HG02885 (cell line): ENCODE measurements around the gene FAHD1.
"Not testable (repeated sequence)": the region's sequence is repeated elsewhere in the genome, so short reads cannot be mapped to it uniquely, and the experiment has no call there.

Experiments
- ATAC-seq: cut with Tn5 transposase; IDR thresholded peaks from one replicate; pipeline ENCODE4 v1.9.1; 2021; ENCODE audit warnings: mild to moderate bottlenecking; ENCODE audit not compliant: unreplicated experiment, poor library complexity

FAHD1 gene

DNA sequence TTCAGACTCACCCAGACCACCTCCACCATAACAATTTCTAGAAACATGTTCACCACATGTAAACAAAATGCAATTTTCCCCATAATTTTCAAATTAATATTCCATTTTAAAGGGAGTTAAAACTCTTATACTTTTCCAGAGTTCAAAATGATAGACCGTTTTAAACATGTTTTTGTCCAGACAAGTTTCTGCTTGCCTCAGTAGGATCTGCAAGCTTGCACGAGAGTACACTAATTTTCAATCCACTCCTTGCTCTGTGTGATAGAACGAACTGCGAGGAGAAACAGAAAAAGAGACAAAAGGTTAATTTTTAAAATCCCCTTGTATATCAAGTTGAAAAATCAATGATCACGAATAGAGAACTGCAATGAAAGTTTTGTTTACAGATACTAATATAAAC, 7.1 kb downstream of the FAHD1 start:
- ATAC-seq = no peak

DNA sequence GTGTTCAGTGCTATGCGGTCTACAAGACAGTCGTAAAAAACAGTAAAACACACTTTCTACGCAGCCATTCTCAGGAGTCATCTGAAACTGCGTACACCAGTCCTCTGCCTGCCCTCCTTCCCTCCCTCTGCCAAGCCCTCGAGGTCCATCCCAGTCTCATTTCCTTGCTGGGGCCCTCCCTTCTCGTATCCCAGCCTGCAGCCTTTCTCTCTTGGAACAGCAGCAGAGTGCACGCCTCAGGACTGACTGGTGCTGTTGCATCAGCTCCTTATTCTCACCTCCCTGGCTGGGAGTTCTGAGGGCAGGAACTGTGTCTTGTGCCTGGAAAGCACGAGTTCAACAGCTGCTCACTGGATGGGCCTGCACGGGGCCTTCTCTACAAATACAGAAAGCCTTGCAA, 12.5 kb downstream of the FAHD1 start:
- no peak for ATAC-seq

GRCh38 chr16:1845985-1846384, 19.0 kb downstream of the FAHD1 start:
- no peak for ATAC-seq

- no peak for ATAC-seq
Measured at GRCh38 chr16:1846416-1846815, 19.4 kb downstream of the FAHD1 start.

GRCh38 chr16:1850981-1851380, 24.0 kb downstream of the FAHD1 start:
- no peak for ATAC-seq

DNA sequence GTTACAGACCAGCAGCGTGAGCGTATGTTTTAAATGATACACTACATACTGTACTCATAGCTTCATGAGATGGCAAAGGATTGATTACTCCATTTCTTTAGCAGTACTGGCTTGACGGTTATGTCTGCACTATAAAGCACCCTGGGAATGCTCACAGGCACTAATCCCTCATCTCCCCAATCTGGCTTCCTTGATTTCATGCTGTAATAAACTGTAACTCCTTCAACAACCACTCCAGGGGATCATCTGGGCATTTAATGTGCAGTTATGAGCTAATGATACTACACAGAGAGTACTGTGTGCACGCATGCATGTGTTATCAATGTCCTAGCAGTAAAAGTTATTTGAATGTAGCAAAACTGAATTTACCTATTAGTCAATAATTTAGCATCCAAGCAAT, 24.8 kb downstream of the FAHD1 start:
- ATAC-seq = no peak

DNA sequence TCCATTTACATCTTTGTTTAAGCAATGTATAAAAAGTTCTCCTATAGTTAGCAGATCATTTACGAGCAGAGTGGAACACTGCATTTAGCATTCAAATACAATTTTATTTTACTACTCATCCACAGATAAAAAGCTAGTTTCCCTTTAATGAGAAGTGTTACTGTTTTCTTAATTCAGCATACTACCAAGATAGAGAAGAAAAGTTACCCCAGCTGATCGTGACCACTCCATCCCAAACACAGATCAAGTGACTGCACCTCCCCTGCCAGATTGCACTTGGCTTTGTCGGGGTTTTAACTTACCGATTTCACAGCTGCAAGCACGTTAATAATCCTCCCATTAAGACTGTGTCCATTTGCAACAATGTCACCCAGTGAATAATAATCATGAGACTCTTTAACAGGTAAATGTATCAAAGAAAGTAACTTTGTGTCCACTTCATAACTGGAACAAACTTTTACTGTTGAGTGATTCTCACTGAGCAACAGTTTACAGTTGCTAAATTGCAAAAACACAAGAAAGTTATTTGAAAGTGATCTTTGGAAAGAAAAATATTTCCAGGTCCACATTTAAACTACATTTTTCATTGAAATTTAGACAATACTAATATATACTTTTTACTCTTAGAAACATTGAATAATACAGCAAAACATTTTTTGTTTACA, 30.6 kb downstream of the FAHD1 start:
- ATAC-seq = no peak

DNA sequence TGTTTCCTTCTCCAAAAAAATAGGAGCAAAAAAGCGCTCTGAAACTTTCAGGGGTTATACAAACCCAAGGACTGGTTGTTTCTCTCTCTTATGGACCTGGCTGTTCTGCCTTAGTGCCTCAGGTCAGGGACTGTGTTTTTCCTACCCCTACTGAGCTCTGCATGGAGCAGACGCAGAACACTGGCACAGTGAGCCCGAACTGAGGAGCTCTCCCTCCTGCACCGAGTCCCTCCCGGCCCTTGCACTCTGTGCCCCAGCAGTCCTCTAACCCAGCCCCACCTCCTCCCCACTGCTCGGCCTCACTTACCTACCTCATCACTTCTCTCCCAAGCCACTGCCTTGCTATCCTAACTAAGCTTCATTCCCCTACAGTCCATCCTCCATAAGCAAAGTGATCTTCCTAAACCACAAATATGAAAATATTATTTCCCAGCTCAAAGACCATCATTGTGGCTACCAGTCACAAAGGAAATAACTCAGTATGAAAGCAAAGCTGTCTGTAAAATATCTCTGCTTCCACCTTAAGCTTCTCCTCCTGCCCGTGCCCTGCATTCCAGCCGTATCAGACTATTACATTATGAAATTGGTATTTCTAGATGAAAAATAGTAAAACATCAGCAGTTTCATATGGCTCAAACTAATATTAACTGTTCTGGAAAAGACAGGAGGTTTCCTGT, 31.3 kb downstream of the FAHD1 start:
- no peak for ATAC-seq

DNA sequence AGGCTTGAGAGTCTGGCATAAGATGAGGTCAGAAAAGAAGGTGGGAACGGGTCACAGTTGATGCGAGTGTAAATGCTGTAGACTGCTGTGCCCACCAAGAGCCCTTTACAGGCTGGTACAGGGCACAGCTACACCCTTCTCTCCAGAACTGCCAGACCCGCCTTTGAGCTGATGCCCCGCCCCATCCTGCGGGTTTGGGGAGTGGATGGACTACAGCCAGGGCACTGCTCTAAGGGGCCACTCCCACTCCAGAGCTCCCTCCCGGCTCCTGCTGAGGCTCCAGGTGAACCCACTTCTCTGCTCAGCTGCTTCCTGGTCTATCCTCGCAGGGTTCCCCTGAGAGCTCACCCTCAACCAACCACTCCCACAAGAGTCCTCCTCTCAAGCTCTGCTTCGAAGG, 32.6 kb downstream of the FAHD1 start:
- ATAC-seq = no peak

- no peak for ATAC-seq
Measured at GRCh38 chr16:1861730-1862129, 34.7 kb downstream of the FAHD1 start.

GRCh38 chr16:1862394-1862793, 35.4 kb downstream of the FAHD1 start:
- no peak for ATAC-seq

DNA sequence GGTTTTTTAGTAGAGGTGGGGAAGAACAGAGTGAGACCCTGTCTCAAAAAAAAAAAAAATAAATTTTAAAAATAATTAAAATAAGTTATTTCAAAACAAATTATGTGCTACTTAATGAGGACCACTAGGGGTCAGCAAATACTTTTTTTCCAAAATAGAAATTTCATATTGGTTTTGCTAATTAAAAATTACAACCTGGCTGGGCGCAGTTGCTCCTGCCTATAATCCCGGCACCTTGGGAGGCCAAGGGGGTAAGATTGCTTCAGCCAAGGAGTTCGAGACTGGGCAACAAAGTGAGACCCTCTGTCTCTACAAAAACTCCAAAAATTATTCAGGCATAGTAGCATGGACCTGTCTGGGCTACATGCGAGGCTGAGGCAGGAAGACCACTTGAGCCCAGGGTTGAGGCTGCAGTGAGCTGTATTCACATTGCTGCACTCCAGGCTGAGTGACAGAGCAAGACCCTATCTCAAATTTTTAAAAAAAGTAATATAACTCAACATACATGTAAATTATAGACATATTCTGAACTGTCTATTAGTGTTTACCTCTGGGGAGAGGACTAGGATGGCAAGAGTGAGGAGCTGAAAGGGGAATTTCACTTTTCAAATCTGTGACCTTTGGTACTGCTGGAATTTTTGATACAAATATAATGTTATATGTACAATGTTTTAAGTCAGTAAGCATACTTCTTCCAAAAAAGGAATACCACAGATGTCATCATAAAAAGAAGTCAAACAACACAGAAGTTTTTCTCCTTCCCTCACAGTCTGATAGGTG, 36.9 kb downstream of the FAHD1 start:
- ATAC-seq = no peak

- ATAC-seq = no peak
Measured at GRCh38 chr16:1865902-1866690, 39.1 kb downstream of the FAHD1 start.

- ATAC-seq = no peak
Measured at GRCh38 chr16:1870365-1871082, 43.5 kb downstream of the FAHD1 start.

GRCh38 chr16:1871974-1872635, 45.1 kb downstream of the FAHD1 start, which contains the start of gene MEIOB:
MEIOB (minus strand) TSS chr16:1872164; CDS start chr16:1868175, 3,989 bp downstream.
- no peak for ATAC-seq

GRCh38 chr16:1874854-1875253, 47.8 kb downstream of the FAHD1 start:
- ATAC-seq = no peak

- ATAC-seq = not testable (repeated sequence)
Measured at GRCh38 chr16:1876066-1876465, 49.1 kb downstream of the FAHD1 start.

DNA sequence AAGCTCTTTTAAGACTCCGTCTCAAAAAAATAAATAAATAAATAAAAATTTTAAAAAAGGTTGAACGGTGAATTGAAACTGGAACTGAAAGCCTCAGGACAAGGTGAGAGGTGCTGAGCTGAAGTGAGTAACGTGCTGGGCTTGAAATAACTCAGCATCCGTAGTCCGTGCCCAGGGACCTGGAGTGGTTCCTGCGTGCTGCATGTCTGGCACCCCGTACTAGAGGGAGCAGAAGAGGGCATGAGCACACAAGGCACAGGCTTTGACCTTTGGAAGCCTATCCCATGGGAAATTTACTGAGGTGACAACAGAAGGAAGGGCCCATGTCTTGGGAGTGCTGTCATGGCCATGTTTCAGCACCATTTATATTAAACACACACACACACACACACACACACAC, 49.5 kb downstream of the FAHD1 start:
- no peak for ATAC-seq

DNA sequence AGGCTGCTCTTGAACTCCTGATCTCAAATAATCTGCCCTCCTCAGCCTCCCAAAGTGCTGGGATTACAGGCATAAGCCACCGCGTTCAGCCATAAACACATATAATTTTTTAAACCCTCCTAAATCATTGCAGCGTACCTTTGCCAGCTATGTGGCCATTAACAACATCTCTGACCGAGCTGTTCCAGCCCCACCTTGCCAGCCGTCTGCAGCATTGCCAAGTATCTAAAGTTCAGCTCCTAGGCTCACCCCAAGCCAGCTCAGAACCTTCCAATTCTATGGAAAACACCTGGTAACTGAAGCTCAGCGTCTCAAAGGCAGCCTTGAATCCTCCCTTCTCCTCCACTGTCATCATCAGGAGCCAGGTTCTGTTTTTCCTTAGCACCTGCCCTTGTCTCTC, 50.1 kb downstream of the FAHD1 start:
- ATAC-seq = no peak
